Activated T-helper 1 cell treated with anti-CD3 and anti-CD28 coated beads, Interleukin-12 subunit alpha, Interleukin-12 subunit beta, Interleukin-2, Interleukin-4 antibody, amounts not matched to agents 30 ng/mL and 10 ng/mL and 1 ng/mL, durations not matched to agents 14 hours and 24 hours and 36 hours (primary cell): ENCODE data around the gene CBLB. TPM values are rescaled to one million over a fixed set of nuclear protein-coding genes. Genes with fewer than 3 reads are reported as not detected.
A peak's percentile ranks its signal among the peaks of the same experiment; 100 is the strongest.
"Not testable (repeated sequence)": the region's sequence is repeated elsewhere in the genome, so short reads cannot be mapped to it uniquely, and the experiment has no call there.

Experiments used
- DNase-seq: peaks from one replicate; pipeline ENCODE4 v3.0.0; 2021; ENCODE audit warnings: low spot score
- H3K27ac Mint-ChIP-seq: one replicate; pipeline ENCODE4 v1.8.0; 2021; ENCODE audit warnings: mild to moderate bottlenecking, mixed read lengths
- H3K27me3 Mint-ChIP-seq: one replicate; pipeline ENCODE4 v1.8.0; 2022; ENCODE audit warnings: mild to moderate bottlenecking, moderate library complexity, mixed read lengths; ENCODE audit not compliant: insufficient read depth
- H3K36me3 Mint-ChIP-seq: one replicate; pipeline ENCODE4 v1.8.0; 2021; ENCODE audit warnings: low read depth, mixed read lengths
- H3K4me1 Mint-ChIP-seq: one replicate; pipeline ENCODE4 v1.8.0; 2021; ENCODE audit warnings: low read depth, mixed read lengths
- H3K4me3 Mint-ChIP-seq: one replicate; pipeline ENCODE4 v1.8.0; 2021; ENCODE audit warnings: mild to moderate bottlenecking, moderate library complexity, mixed read lengths
- H3K9me3 Mint-ChIP-seq: one replicate; pipeline ENCODE4 v1.8.0; 2021; ENCODE audit warnings: mixed read lengths
- intact Hi-C: fragments of 100-400 bp; cut with micrococcal nuclease; formaldehyde crosslinking; loops from one replicate; pipeline ENCODE4 v1.15.1; 2024
- total RNA-seq: library from RNA; stranded (reverse); gene quantifications from 2 replicates; pipeline ENCODE4 v1.2.3, GENCODE V29; 2022

Gene CBLB
- total RNA-seq, 1 donor from 2014 or later: 213 TPM

DNA sequence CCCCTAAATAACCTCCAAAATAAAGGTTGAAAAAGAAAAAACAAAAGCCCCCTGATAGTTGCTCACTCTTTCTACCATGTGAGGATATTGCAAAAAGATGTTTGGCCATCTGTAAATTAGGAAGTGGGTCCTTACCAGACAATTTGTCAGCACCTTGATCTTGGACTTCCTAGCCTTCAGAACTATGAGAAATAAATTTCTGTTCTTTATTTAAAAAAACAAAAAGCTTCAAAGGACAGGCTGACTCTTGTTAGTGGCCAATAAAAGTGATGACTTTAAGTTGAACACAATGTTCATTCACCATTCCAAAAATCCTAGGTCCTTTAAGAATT is 103.5 kb downstream of the CBLB start:
- no peak for DNase-seq
- Mint-ChIP-seq H3K27me3 (no peaks in the 10 kb centered on the region), H3K4me1 (peaks cover 80% of the 10 kb centered on the region), H3K4me3 (no peak overlapping the region), H3K27ac (no peak overlapping the region), H3K36me3 (peaks cover 68% of the 10 kb centered on the region), H3K9me3 (peaks cover 31% of the 10 kb centered on the region)
- intact Hi-C loops: no loop called here

DNA sequence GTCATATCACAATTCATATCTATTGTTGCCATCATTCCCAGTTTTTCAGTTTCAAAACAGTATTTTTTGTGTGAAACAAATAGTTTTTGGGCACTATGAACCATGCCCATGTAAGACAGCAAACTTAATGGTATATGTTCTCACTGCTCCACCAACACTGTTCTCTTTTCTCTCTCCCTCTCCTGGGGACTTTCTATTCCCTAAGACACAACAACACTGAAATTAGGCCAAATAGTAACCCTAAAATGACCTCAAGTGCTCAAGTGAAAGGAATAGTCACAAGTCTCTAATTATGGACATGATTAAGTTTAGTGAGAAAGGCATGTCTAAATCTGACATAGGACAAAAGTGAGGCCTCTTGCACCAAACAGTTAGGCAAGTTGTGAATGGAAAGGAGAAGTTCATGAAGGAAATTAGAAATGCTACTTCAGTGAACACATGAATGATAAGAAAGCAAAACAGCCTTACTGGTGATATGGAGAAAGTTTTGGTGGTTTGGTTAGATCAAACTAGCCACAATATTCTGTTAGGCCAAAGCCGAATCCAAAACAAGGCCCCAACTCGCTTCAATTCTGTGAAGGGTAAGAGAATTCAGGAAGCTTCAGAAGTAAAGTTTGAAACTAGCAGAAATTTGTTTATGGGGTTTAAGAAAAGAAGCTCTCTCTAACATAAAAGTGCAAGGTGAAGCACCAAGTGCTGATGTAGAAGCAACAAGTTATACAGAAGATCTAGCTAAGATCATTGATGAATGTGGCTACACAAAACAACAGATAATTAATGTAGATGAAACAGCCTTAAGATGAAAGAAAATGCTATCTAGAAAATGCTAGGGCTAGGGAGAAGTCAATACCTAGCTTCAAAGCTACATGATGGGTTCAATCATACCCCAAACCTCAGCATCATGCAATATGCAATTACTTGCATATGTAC is 104.2 kb downstream of the CBLB start:
- peaks cover 28% of the 10 kb centered on the region for H3K9me3 Mint-ChIP-seq

DNA sequence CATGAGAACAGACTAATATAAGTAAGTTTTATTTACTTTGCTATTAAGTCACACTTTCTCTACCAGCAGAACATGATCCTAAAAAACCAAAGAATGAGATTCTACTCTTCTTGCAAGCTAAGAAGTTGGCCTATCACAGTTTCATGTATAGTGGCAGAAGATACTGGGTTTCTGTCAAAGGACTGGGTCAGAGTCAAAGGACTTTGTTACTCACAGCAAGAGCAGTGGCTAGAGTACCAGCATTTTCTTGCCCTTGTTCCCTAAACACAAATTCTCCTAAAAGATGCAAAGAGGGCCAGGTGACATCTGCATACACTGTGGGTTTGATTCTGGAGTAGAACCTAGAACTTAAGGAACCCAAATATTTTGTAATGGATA is 105.2 kb downstream of the CBLB start:
- peaks cover 81% of the 10 kb centered on the region for H3K4me1 Mint-ChIP-seq
- peak overlapping the region; percentile 72 for H3K27ac Mint-ChIP-seq
- H3K4me3 Mint-ChIP-seq: peak overlapping the region; percentile 47
- H3K9me3 Mint-ChIP-seq: peaks cover 29% of the 10 kb centered on the region
- H3K36me3 Mint-ChIP-seq: peaks cover 70% of the 10 kb centered on the region
- no peak for DNase-seq
- H3K27me3 Mint-ChIP-seq: no peaks in the 10 kb centered on the region
- intact Hi-C loops: loop anchor here (1.0 kb wide), 2 partner anchors 10 to 11 kb away; no protein-coding TSS in a partner anchor

More for the DNA sequence above, 104.2 kb downstream of the CBLB start:
- no peak for DNase-seq
- Mint-ChIP-seq H3K4me3 (peak overlapping the region; percentile 38), H3K27me3 (no peaks in the 10 kb centered on the region), H3K27ac (peak overlapping the region; percentile 83), H3K4me1 (peaks cover 80% of the 10 kb centered on the region), H3K36me3 (peaks cover 68% of the 10 kb centered on the region)
- intact Hi-C loops: loop anchor here (1.0 kb wide), 2 partner anchors 10 to 11 kb away; no protein-coding TSS in a partner anchor

DNA sequence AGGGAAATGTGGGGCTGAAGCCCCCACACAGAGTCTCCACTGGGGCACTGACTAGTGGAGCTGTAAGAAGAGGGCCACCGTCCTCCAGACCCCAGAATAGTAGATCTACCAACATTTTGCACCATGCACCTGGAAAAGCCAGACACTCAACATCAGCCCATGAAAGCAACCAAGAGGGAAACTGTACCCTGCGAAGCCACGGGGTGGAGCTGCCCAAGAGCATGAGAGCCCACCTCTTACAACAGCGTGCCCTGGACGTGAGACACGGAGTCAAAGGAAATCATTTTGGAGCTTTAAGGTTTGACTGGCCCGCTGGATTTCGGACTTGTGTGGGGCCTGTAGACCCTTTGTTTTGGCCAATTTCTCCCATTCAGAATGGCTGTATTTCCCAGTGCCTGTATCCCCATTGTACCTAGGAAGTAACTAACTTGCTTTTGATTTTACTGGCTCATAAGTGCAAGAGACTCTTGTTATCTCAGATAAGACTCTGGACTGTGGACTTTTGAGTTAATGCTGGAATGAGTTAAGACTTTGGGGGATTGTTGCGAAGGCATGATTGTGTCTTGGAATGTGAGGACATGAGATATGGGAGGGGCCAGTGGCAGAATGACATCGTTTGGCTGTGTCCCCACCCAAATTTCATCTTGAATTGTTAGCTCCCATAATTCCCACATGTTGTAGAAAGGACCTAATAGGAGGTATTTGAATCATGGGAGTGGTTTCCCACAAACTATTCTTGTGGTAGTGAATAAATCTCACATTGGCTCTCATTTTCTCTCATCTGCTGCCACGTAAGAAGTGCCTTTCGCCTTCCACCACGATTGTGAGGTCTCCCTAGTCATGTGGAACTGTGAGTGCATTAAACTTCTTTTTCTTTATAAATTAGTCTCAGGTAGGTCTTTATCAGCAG is 105.8 kb downstream of the CBLB start:
- peak overlapping the region; percentile 72 for H3K27ac Mint-ChIP-seq
- H3K9me3 Mint-ChIP-seq: peaks cover 29% of the 10 kb centered on the region

DNA sequence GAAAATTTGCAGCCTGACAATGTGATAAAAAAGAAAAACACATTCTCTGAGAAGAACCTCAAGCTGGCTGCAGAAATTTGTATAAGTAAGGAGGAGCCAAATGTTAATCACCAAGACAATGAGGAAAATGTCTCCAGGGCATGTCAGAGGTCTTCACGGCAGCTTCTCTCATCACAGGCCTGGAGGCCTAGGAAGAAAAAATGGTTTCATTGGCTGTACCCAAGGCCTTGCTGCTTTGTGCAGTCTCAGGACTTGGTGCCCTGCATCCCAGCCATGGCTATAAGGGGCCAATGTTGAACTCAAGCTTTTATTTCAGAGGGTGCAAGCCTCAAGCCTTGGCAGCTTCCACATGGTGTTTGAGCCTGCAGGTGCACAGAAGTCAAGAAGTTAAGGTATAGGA is 106.6 kb downstream of the CBLB start:
- H3K4me3 Mint-ChIP-seq, intact Hi-C loops, H3K27me3 Mint-ChIP-seq, DNase-seq: not testable (repeated sequence)
- peak overlapping the region; percentile 6 for H3K27ac Mint-ChIP-seq
- H3K9me3 Mint-ChIP-seq: peaks cover 29% of the 10 kb centered on the region
- H3K4me1 Mint-ChIP-seq: peaks cover 79% of the 10 kb centered on the region
- peaks cover 71% of the 10 kb centered on the region for H3K36me3 Mint-ChIP-seq

More for the DNA sequence above, 105.8 kb downstream of the CBLB start:
- intact Hi-C loops: no loop called here
- no peak for DNase-seq
- peaks cover 79% of the 10 kb centered on the region for H3K4me1 Mint-ChIP-seq
- H3K4me3 Mint-ChIP-seq: peak overlapping the region; percentile 47
- peaks cover 70% of the 10 kb centered on the region for H3K36me3 Mint-ChIP-seq
- no peaks in the 10 kb centered on the region for H3K27me3 Mint-ChIP-seq

DNA sequence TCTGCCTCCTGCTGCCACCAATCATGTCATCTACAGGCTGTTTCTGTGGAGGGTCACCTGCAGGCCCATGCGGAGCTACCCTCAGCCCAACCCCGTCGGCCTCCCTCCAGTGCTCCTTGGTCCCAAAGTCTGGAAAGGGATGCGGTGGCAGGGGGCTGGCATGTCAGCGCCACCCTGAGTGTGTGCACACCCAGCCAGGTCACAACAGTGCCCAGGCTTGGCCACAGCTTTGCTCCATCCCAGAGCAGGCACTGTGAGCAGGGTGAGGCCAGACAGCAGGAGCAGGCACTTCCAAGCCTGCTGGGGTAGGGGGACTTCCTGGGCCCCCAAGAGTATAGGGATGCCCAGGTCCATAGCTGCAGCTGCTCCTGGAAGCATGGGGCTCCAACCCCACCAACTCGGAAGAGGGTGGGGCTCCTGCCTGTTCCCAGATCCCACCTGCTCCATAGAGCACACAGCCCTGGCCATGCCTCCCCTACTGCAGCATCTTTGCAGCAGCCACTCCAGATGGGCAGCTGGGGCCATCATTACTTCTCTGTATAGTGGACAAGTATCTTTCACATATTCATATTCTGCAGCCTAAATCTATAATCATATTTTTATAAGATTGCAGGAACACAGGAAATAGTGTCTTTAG is 109.3 kb downstream of the CBLB start:
- Mint-ChIP-seq H3K36me3 (peaks cover 74% of the 10 kb centered on the region), H3K27me3 (no peaks in the 10 kb centered on the region), H3K4me1 (peaks cover 76% of the 10 kb centered on the region), H3K27ac (peak overlapping the region; percentile 72), H3K9me3 (peaks cover 29% of the 10 kb centered on the region), H3K4me3 (no peak overlapping the region)
- intact Hi-C loops: loop anchor here (10.0 kb wide), 1 partner anchor 455 kb away; no protein-coding TSS in a partner anchor
- no peak for DNase-seq

DNA sequence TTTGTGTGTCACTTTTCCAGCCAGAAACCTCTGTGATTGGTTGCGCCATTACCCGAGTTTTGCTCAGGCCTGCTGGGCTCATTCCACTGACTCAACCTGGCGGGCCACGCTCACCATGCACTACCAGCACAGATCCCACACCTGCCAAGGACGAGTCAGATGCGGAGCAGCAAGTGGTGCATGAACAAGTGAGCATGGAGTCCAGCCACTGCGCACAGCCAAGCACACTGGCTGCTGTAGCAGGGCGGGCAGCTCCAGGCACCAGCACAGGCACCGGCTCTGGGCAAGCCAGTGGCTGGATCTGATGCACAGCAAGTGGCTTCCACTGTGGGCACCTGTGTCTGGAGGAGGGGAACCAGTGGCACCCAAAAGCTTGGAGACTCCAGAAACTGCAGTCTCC is 110.4 kb downstream of the CBLB start:
- Mint-ChIP-seq H3K4me1 (peaks cover 76% of the 10 kb centered on the region), H3K4me3 (no peak overlapping the region), H3K27me3 (no peaks in the 10 kb centered on the region), H3K36me3 (peaks cover 74% of the 10 kb centered on the region), H3K9me3 (peaks cover 24% of the 10 kb centered on the region), H3K27ac (no peak overlapping the region)
- no peak for DNase-seq
- intact Hi-C loops: loop anchor here (10.0 kb wide), 1 partner anchor 456 kb away; no protein-coding TSS in a partner anchor

DNA sequence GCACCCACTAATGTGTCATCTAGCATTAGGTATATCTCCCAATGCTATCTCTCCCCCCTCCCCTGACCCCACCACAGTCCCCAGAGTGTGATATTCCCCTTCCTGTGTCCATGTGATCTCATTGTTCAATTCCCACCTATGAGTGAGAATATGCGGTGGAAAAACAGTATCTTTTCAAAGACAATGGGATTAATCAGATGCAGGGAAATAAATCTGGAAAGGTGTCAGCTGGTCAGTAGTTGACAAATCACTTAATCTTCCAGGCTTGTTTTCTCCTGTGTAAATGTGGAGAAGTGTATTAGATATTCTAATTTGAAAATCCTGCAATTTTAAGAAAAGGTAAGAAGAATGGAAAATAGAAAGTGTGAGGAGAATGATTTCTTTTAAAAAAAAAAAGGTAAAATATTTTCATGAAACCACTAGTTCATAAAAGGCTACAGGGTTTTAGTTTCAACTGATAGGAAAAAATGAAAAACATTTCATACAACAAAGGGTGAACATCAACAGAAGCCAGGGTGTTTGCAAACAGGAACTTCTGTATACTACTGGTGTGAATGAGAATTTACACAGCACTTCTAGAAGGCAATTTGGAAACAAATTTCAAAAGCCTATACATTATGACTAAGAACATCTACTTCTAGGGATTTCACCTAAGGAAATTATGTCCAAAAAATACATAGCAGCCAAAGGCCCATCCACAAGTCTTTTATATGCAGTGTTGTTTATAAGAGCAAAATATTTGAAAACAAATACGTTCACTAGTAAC is 113.5 kb downstream of the CBLB start:
- H3K9me3 Mint-ChIP-seq: peaks cover 4% of the 10 kb centered on the region
- no peaks in the 10 kb centered on the region for H3K27me3 Mint-ChIP-seq
- peak overlapping the region; percentile 90 for H3K27ac Mint-ChIP-seq
- peak overlapping the region; percentile 72 for H3K4me3 Mint-ChIP-seq
- peaks cover 50% of the 10 kb centered on the region for H3K36me3 Mint-ChIP-seq
- peaks cover 87% of the 10 kb centered on the region for H3K4me1 Mint-ChIP-seq
- no peak for DNase-seq
- intact Hi-C loops: loop anchor here (1.0 to 10.0 kb wide), 7 partner anchors 8 to 577 kb away; partner anchors contain the start of gene CBLB

DNA sequence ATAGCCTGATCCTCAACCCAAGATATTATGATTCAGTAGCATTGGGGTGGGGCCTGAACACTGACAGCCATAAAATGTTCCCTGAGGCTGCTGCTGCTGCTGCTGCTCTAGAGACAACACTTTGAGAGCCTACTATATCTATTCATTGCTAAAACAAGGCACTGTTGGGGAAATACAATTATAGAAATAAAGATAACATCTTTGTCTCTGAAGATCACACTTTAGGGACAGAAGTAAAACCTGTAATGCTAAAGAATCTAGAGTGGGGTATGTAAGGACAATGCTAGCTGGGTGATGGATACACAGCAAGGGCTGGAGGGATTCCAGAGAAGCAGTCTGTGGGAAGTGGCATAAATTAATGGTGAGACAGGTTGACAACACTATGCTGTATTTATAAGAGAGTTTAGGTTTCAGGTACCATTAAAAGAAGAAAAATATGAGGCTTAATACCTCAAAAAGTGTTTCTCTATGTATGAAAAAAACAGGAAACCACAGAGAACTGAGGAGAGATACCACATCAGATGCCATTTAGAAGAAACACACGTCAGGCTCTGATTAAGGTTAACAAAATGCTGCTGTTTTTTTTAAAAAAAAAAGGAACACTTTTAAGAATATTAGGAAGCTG is 115.9 kb downstream of the CBLB start:
- Mint-ChIP-seq H3K9me3 (no peaks in the 10 kb centered on the region), H3K4me3 (peak overlapping the region; percentile 57), H3K27ac (peak overlapping the region; percentile 98), H3K27me3 (no peaks in the 10 kb centered on the region), H3K36me3 (peaks cover 42% of the 10 kb centered on the region), H3K4me1 (peaks cover 88% of the 10 kb centered on the region)
- intact Hi-C loops: loop anchor here (1.0 to 10.0 kb wide), 6 partner anchors 9 to 674 kb away; partner anchors contain the start of gene ALCAM
- peak; percentile 24 for DNase-seq

DNA sequence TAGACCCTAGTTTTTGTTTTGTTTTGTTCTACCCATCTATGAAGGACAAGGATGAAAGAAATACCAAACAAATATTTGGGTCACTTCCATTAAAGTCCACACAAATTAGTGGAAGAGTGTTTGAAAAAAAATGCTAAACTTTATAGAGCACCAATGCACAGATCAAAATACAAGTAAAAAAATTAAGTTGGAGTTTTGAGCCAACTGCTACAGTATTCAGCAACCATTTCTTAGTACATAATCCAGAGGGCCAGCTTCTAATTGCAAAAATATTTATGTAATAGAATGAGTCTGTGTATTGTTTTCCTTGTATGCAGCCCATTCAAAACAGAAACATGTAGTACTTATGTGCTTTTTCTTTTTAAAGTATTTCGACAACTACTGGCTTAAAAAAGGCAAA is 121.1 kb downstream of the CBLB start:
- intact Hi-C loops: loop anchor here (1.0 to 2.0 kb wide), 2 partner anchors 8 to 429 kb away; no protein-coding TSS in a partner anchor
- Mint-ChIP-seq H3K9me3 (peaks cover 3% of the 10 kb centered on the region), H3K27ac (peak overlapping the region; percentile 81), H3K4me1 (peaks cover 85% of the 10 kb centered on the region), H3K27me3 (no peaks in the 10 kb centered on the region), H3K36me3 (peaks cover 56% of the 10 kb centered on the region), H3K4me3 (no peak overlapping the region)
- DNase-seq: no peak

DNA sequence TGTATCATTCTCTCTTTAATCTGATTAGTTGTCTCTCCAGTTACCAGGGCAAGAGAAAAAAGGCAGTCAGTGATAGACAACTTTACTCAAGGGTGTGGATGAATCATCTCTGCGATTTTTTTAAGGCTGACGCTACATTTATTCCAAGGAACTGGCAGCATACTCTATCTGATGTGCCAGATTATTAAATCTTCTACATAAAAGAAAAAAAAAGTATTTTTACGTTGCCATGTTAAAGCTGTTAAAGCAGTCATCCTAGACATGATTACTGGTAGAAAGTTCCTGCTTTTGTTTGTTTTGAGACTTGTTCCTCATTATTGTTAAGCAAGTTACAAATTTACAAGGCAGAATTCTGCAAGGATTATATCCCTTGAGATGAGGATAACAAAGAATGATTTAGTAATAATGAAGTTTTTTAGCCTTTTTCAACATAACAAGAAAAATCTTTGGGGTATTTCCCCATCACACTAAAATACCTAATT is 121.7 kb downstream of the CBLB start:
- Mint-ChIP-seq H3K36me3 (peaks cover 58% of the 10 kb centered on the region), H3K4me1 (peaks cover 79% of the 10 kb centered on the region), H3K27me3 (no peaks in the 10 kb centered on the region)

More for the DNA sequence above, 121.7 kb downstream of the CBLB start:
- Mint-ChIP-seq H3K9me3 (peaks cover 3% of the 10 kb centered on the region), H3K4me3 (peak overlapping the region; percentile 64), H3K27ac (peak overlapping the region; percentile 81)
- intact Hi-C loops: loop anchor here (1.0 to 2.0 kb wide), 2 partner anchors 8 to 430 kb away; no protein-coding TSS in a partner anchor
- DNase-seq: no peak
